CD8-positive, alpha-beta memory T cell (primary cell): ENCODE results near the gene APC2. TPM values are rescaled to one million over a fixed set of nuclear protein-coding genes. Genes with fewer than 3 reads are reported as not detected.

ENCODE experiments used
- CTCF ChIA-PET: fragments of 350-600 bp; sonication (Branson Sonifier 250); formaldehyde crosslinking; loops from one replicate; lab custom pipeline; 2021; ENCODE audit warnings: antibody characterized with exemption; lab: Charles Lee
- POLR2A ChIA-PET: fragments of 350-600 bp; sonication (Branson Sonifier 250); formaldehyde crosslinking; loops from one replicate; lab custom pipeline; 2021; ENCODE audit warnings: antibody characterized with exemption; lab: Charles Lee
- DNase-seq, 5 donors: peaks; one replicate each; pipeline versions ENCODE4 v3.0.0 to v3.0.0-alpha.2; 2020 to 2022; ENCODE audit warnings: mixed read lengths in 1 of 5
- H3K27ac ChIP-seq: one replicate; pipeline ENCODE4 v1.7.0; 2013; ENCODE audit warnings: low read depth, mild to moderate bottlenecking, low read length, moderate library complexity
- H3K27me3 ChIP-seq: 2 replicates; pipeline ENCODE4 v1.7.0; 2013; ENCODE audit warnings: low read length, mild to moderate bottlenecking; ENCODE audit not compliant: insufficient read depth, poor library complexity, severe bottlenecking
- H3K36me3 ChIP-seq: 2 replicates; pipeline ENCODE4 v1.7.0; 2013; ENCODE audit warnings: mild to moderate bottlenecking, low read length, moderate library complexity; ENCODE audit not compliant: insufficient read depth
- H3K4me1 ChIP-seq: 2 replicates; pipeline ENCODE4 v1.7.0; 2013; ENCODE audit warnings: mild to moderate bottlenecking, low read length, moderate library complexity; ENCODE audit not compliant: insufficient read depth
- H3K4me3 ChIP-seq: 2 replicates; pipeline ENCODE4 v1.7.0; 2013; ENCODE audit warnings: mild to moderate bottlenecking, low read length
- H3K9me3 ChIP-seq: 2 replicates; pipeline ENCODE4 v1.7.0; 2013; ENCODE audit warnings: mild to moderate bottlenecking, low read length
- H3K27ac Mint-ChIP-seq, 8 donors: one replicate each; pipeline ENCODE4 v1.8.0; 2020 to 2021; ENCODE audit warnings: mixed read lengths in 8 of 8, mild to moderate bottlenecking in 6 of 8, inconsistent platforms in 3 of 8, moderate library complexity in 3 of 8
- H3K27me3 Mint-ChIP-seq, 2 donors: one replicate each; pipeline ENCODE4 v1.8.0; 2020 to 2021; ENCODE audit warnings: mixed read lengths in 2 of 2, mild to moderate bottlenecking in 1 of 2, moderate library complexity in 1 of 2
- H3K36me3 Mint-ChIP-seq, 3 donors: one replicate each; pipeline ENCODE4 v1.8.0; 2020 to 2021; ENCODE audit warnings: mixed read lengths in 3 of 3, inconsistent platforms in 1 of 3, mild to moderate bottlenecking in 1 of 3
- H3K4me1 Mint-ChIP-seq, 3 donors: one replicate each; pipeline ENCODE4 v1.8.0; 2020 to 2021; ENCODE audit warnings: mixed read lengths in 3 of 3, inconsistent platforms in 1 of 3, mild to moderate bottlenecking in 1 of 3
- H3K4me3 Mint-ChIP-seq, 7 donors: one replicate each; pipeline ENCODE4 v1.8.0; 2020 to 2021; ENCODE audit warnings: mixed read lengths in 7 of 7, mild to moderate bottlenecking in 6 of 7, moderate library complexity in 4 of 7, inconsistent platforms in 2 of 7
- H3K9me3 Mint-ChIP-seq, 5 donors: one replicate each; pipeline ENCODE4 v1.8.0; 2020 to 2022; ENCODE audit warnings: mixed read lengths in 5 of 5, mild to moderate bottlenecking in 3 of 5, moderate library complexity in 2 of 5, inconsistent platforms in 1 of 5
- polyA plus RNA-seq: library from polyadenylated mRNA; unstranded; fragments of 300-500 nt; fragmentation: Illumina TruSeq; gene quantifications from one replicate; pipeline ENCODE4 v1.2.3, GENCODE V29; 2021
- total RNA-seq, 2 experiments: library from RNA; stranded (reverse); gene quantifications; one replicate each; pipeline ENCODE4 v1.2.3, GENCODE V29; 2021

APC2 gene
- total and polyA plus RNA-seq, 3 experiments from 2014 or later, result 0.09 to 0.11 TPM; not detected in 1

GRCh38 chr19:1412323-1412923, 37.5 kb upstream of the APC2 start:
- peaks cover 64% of the 10 kb centered on the region for H3K4me1 ChIP-seq
- peak overlapping the region; percentile 54 for H3K27ac ChIP-seq
- H3K27me3 ChIP-seq, result no peaks in the 10 kb centered on the region
- DNase-seq, result no peak
- H3K9me3 Mint-ChIP-seq, result no peaks in the 10 kb centered on the region
- H3K27ac Mint-ChIP-seq, result peak overlapping the region; percentile 83 to 97 (median 90)
- ChIA-PET POLR2A (interaction anchor here (0.5 to 1.2 kb wide), 2 partner anchors 137 to 384 kb away, joined by 3 read pairs; partner anchors contain the start of gene FAM174C), CTCF (no interaction called here)
- H3K4me3 Mint-ChIP-seq, result peak overlapping the region; percentile 74 to 93 (median 86)
- H3K27me3 Mint-ChIP-seq, result peaks cover 0 to 5% of the 10 kb centered on the region in 2 donors
- H3K4me1 Mint-ChIP-seq, result peaks cover 70 to 87% (median 78%) of the 10 kb centered on the region in 3 donors
- peaks cover 0 to 50% (median 4%) of the 10 kb centered on the region in 3 donors for H3K36me3 Mint-ChIP-seq
- no peaks in the 10 kb centered on the region for H3K9me3 ChIP-seq
- H3K36me3 ChIP-seq, result peaks cover 10% of the 10 kb centered on the region
- H3K4me3 ChIP-seq, result peak overlapping the region; percentile 4

- H3K36me3 Mint-ChIP-seq, result peaks cover 0 to 58% (median 4%) of the 10 kb centered on the region in 3 donors
- Histone ChIP-seq H3K27me3 (no peaks in the 10 kb centered on the region), H3K4me3 (no peak overlapping the region), H3K27ac (no peak overlapping the region), H3K9me3 (no peaks in the 10 kb centered on the region), H3K36me3 (peaks cover 15% of the 10 kb centered on the region), H3K4me1 (peaks cover 64% of the 10 kb centered on the region)
- no peaks in the 10 kb centered on the region for H3K9me3 Mint-ChIP-seq
- no peak for DNase-seq
- peak overlapping the region in 7 of 8 donors; percentile 17 to 97 (median 57) for H3K27ac Mint-ChIP-seq
- H3K4me3 Mint-ChIP-seq, result peak overlapping the region in 4 of 7 donors; percentile 37 to 83 (median 51)
- peaks cover 0 to 5% of the 10 kb centered on the region in 2 donors for H3K27me3 Mint-ChIP-seq
- ChIA-PET CTCF (interaction anchor here (1.5 kb wide), 1 partner anchor 27 kb away, joined by 5 read pairs; no protein-coding TSS in a partner anchor), POLR2A (interaction anchor here (0.5 to 1.3 kb wide), 4 partner anchors 23 to 392 kb away, joined by 3 to 5 read pairs (median 3); partner anchors contain the start of genes FAM174C and RNU6-2)
- peaks cover 73 to 94% (median 86%) of the 10 kb centered on the region in 3 donors for H3K4me1 Mint-ChIP-seq
These were observed 36.7 kb upstream of the APC2 start for GRCh38 chr19:1412995-1413800.

DNA sequence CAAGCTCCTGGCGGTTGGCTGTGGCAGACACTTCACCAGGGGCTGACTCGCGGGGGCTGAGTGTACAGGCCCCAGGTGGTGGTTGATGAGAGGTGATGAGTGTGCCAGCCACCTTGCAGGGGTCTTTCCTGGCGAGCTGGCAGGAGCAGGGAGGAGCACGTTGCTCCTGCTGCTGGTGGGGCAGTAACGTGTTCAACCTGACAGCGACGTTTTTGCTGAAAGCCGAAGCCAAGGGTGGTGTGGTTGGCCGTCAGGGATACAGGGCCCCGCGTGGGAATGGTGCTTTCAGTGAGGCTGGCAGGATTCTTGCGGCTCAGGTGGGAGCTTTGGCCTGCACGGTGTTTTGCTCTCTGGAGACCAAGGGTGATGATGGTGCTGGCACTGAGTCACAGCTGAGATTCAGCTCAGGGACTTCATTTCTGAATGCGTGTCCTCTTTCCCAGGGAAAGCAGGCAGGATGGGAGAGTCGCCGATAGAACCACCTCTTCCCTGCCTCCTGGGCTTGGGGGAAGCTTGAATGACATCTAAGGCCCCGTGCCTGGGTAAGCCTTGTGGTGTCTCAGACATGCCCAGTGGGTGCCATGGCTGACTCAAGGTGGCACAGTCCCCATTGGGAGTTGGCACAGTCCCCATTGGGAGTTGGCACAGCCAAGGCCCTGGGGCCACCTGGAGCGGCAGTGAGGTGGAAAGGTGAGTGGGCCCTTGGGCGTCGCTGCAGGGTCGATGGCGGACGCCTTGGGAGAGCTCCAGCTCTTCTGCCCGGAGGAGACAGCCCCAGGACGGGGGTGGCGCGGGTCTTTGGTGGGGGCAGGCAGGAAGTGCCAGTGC, 33.7 kb upstream of the APC2 start:
- H3K4me1 ChIP-seq, result peaks cover 38% of the 10 kb centered on the region

GRCh38 chr19:1417145-1417544, 32.8 kb upstream of the APC2 start:
- CTCF ChIA-PET, result no interaction called here
- Mint-ChIP-seq H3K36me3 (peaks cover 4 to 62% (median 8%) of the 10 kb centered on the region in 3 donors), H3K4me3 (peak overlapping the region in 3 of 7 donors; percentile 24 to 68 (median 26)), H3K27ac (peak overlapping the region in 5 of 8 donors; percentile 42 to 76 (median 47)), H3K27me3 (peaks cover 0 to 4% of the 10 kb centered on the region in 2 donors), H3K4me1 (peaks cover 44 to 71% (median 51%) of the 10 kb centered on the region in 3 donors), H3K9me3 (no peaks in the 10 kb centered on the region)
- Histone ChIP-seq H3K27ac (no peak overlapping the region), H3K36me3 (peaks cover 41% of the 10 kb centered on the region), H3K4me3 (no peak overlapping the region), H3K4me1 (peaks cover 29% of the 10 kb centered on the region), H3K9me3 (no peaks in the 10 kb centered on the region), H3K27me3 (no peaks in the 10 kb centered on the region)
- POLR2A ChIA-PET, result interaction anchor here (0.6 kb wide), 1 partner anchor 166 kb away, joined by 4 read pairs; no protein-coding TSS in a partner anchor
- DNase-seq, result no peak

More for the DNA sequence above, 33.7 kb upstream of the APC2 start:
- Mint-ChIP-seq H3K4me3 (peak overlapping the region in 3 of 7 donors; percentile 6 to 50 (median 16)), H3K9me3 (no peaks in the 10 kb centered on the region), H3K27me3 (peaks cover 0 to 4% of the 10 kb centered on the region in 2 donors), H3K36me3 (peaks cover 4 to 63% (median 8%) of the 10 kb centered on the region in 3 donors), H3K27ac (peak overlapping the region in 6 of 8 donors; percentile 72 to 92 (median 80)), H3K4me1 (peaks cover 53 to 80% (median 60%) of the 10 kb centered on the region in 3 donors)
- Histone ChIP-seq H3K27me3 (no peaks in the 10 kb centered on the region), H3K4me3 (no peak overlapping the region), H3K9me3 (no peaks in the 10 kb centered on the region), H3K27ac (no peak overlapping the region), H3K36me3 (peaks cover 36% of the 10 kb centered on the region)
- CTCF ChIA-PET, result interaction anchor here (0.7 to 1.0 kb wide), 2 partner anchors 29 to 172 kb away, joined by 4 to 5 read pairs; no protein-coding TSS in a partner anchor
- POLR2A ChIA-PET, result no interaction called here
- DNase-seq, result no peak

- Histone ChIP-seq H3K4me3 (no peak overlapping the region), H3K9me3 (no peaks in the 10 kb centered on the region), H3K27ac (no peak overlapping the region), H3K4me1 (peaks cover 21% of the 10 kb centered on the region), H3K27me3 (no peaks in the 10 kb centered on the region), H3K36me3 (peaks cover 45% of the 10 kb centered on the region)
- peaks cover 38 to 63% (median 52%) of the 10 kb centered on the region in 3 donors for H3K4me1 Mint-ChIP-seq
- no peaks in the 10 kb centered on the region for H3K9me3 Mint-ChIP-seq
- CTCF ChIA-PET, result no interaction called here
- DNase-seq, result no peak
- peaks cover 0 to 6% of the 10 kb centered on the region in 2 donors for H3K27me3 Mint-ChIP-seq
- peaks cover 7 to 65% (median 8%) of the 10 kb centered on the region in 3 donors for H3K36me3 Mint-ChIP-seq
- peak overlapping the region in 3 of 7 donors; percentile 19 to 68 (median 24) for H3K4me3 Mint-ChIP-seq
- POLR2A ChIA-PET, result no interaction called here
- H3K27ac Mint-ChIP-seq, result peak overlapping the region in 2 of 8 donors; percentile 45 to 55
These were observed 32.0 kb upstream of the APC2 start for GRCh38 chr19:1417681-1418495.

DNA sequence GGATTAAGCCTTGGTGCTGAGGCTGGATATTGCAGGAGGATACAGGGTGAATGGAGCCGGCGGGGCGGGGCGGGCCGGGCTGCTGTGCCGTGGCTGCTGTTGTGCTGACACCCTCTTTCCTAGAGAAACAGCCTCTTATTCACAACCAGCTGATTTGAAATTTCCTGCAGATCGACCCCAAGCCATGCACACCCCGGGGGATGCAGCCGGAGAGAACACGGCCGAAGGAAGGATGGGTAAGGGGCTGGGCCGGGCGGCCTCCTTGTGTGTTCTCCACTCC, 31.5 kb upstream of the APC2 start:
- Histone ChIP-seq H3K27ac (no peak overlapping the region), H3K4me3 (no peak overlapping the region), H3K36me3 (peaks cover 45% of the 10 kb centered on the region), H3K4me1 (peaks cover 19% of the 10 kb centered on the region), H3K27me3 (no peaks in the 10 kb centered on the region), H3K9me3 (no peaks in the 10 kb centered on the region)
- H3K27me3 Mint-ChIP-seq, result peaks cover 0 to 6% of the 10 kb centered on the region in 2 donors
- no peaks in the 10 kb centered on the region for H3K9me3 Mint-ChIP-seq
- peaks cover 8 to 65% (median 11%) of the 10 kb centered on the region in 3 donors for H3K36me3 Mint-ChIP-seq
- POLR2A ChIA-PET, result interaction anchor here (0.9 kb wide), 1 partner anchor 22 kb away, joined by 3 read pairs; no protein-coding TSS in a partner anchor
- H3K27ac Mint-ChIP-seq, result no peak overlapping the region
- CTCF ChIA-PET, result no interaction called here
- DNase-seq, result no peak
- H3K4me3 Mint-ChIP-seq, result no peak overlapping the region
- peaks cover 33 to 58% (median 48%) of the 10 kb centered on the region in 3 donors for H3K4me1 Mint-ChIP-seq
